NOMO-1 treated with DMSO at 0.1 percent for 48 hours (cell line): Measurements from ENCODE around the gene ACAP3.

ENCODE experiments used
- DNase-seq: peaks from one replicate; lab custom pipeline; 2025; ENCODE audit not compliant: unreplicated experiment; lab: John Stamatoyannopoulos, UW

Gene ACAP3

DNA sequence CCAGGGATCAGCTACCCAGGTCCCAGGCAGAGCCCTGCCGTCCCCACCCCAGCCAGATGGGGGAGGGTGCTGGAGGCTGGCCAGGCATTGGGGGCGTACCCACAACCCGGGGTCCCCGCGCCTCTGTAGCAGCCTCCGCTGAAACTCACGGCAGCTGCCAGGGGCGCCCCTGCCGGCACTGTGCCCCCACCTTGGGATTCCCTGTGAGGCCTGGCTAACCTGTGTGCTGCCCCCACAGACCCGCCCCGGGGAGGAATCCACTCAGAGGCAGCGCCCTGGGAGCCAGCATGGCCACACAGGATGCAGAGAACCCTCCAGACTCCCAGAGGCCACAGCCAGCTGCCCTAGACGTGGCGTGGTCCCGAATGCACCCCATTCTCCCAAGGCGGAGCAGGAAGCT, 37.7 kb upstream of the ACAP3 start:
- no peak for DNase-seq

DNA sequence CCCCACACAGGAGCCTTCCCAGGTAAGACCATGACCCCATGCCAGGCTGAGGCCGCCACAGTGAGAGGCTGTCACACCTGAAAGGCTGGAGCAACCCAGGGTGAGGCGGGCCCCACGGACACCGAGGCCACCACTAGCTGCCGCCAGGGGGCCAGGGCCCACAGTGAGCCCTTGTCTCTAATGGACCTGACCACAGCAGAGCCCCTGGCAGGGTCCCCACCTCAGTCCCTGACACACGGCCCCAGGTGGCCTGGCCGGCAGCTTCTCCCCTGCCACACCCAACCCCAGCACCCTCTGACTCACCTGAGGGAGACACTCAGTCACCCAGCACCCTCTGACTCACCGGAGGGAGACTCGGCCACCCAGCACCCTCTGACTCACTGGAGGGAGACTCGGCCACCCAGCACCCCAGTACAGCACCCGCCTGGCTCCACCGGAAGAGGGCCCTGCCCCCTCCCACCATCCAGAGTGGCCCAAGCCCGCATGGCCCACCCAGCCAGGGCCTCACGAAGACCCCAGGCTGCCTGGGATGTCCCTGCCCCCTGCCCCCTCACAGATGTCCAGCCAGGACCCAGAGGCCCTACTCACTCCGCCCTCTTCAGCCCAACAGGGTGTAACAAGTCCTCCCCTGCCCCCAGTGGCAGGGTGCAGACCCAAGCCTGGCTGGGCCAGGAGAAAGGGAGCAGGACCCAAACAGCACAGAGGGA, 37.1 kb upstream of the ACAP3 start:
- DNase-seq, result no peak

DNA sequence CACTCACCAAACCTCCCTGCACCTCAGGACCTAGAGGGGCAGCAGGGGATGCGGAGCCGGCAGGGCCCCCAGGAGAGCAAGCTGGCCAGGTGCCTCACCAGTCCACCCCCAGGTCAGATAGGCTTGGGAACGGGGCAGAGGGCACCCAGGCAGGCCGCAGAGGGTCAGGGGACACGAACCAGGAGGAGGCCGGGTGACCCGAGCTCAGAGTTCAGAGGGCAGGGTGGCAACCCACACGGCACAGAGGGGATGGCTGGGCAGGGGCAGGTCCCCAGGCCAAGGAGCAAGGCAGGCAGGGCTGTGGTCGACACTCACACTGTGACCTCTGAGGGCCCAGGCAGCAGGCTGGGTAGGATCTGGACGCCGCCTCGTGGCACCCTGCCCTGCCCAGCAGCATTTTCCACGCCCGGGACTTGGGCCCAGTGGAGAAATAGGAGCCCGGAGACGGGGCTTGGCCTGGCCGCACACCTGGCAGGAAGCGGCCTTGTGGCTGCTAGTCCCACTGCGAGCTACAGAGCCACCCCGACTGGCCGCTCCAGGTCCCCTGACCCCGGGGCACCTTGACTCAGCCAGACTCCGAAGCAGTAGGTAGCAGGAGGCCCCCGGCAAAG, 36.2 kb upstream of the ACAP3 start:
- no peak for DNase-seq

DNA sequence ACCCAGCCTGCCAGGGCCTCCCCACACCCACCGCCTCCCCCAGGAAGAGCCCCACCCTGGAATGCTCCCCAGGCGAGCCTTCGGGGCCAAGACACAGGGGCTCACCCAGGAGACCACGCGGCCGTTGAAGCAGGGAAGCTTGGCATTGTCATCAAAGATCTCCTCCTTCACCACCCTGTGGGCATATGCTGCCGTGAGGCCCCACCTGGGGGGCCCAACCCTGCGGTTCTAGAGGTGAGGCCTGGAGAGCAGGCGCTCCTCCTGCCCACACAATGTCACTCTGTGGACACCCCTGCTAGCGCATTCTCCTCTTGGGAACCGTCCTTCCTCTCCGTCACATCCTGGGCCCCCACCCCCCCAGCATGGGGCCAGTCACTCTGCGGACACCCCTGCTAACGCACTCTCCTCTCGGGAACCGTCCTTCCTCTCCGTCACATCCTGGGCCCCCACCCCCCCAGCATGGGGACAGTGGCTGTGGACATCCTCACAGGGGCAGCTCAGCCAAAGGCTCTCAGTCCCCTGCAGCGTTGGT, 34.9 kb upstream of the ACAP3 start:
- no peak for DNase-seq

DNA sequence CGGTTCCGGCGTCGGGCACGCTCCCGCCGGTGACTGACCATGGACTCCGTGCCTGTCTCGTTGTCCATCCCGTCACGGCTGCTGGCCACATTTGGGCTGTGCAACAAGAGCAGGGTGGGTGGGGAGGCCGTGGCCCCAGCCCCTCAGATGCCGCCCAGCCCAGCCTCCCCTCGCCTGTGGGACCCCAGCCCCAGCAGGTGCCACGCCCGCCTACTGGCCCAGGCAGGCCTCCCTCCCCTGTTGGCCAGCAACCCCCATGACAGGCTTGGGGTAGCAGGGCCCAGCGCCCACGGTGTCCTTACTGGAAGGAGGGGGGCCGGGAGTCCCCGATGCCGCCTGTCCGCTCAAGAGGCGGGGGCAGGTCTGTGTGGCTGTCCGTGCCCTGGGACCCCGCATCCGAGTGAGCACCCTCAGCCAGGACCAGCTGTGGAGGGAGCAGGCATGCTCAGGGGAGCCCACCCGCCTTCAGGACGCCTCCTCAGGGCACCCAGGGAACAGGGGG, 34.4 kb upstream of the ACAP3 start:
- DNase-seq, result no peak

DNA sequence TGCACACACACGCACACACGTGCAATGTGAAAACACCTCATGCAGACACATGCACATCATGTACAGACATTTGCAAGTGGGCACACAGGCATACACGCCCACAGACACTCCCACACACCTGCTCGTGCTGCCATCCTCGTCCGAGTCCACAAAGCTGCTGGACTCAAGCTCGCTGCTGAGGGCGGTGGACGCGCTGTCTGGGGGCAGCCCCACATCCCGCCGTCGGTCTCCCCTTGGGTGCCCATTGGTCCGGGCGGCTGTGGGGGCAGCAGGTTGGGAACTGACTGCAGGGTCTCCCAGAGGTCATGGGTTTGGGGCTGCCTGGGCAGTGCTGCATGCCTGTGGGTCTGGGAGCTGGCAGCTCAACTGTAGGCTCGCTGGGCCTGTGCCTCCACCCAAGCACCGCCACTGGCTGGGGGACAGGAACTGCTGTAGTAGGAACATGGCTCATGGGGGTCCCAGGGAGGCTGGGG, 33.9 kb upstream of the ACAP3 start:
- no peak for DNase-seq

DNA sequence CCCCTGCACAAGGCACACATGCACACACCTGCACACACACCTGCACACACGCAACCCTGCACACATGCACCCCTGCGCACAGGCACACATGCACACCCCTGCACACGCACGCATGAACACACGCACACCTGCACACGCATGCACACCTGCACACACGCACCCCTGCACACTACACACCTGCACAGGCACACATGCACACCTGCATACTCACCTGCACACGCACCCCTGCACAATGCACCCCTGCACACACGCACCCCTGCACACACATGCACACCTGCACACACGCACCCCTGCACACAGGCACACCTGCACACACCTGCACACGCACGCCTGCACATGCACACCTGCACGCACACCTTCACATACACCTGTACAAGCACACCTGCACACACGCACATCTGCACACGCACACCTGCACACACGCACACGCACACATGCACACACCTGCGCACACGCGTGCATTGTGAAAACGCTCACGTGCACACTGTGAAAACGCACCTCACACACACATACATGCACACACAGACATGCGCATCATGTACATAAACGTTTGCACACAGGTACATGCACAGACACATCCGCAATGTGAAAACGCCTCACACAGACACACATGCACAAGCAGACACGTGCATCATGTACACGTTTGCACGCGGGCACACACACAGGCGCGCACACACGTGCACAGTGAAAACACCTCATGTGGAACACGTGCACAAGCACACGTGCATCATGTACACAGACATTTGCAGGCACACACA, 33.2 kb upstream of the ACAP3 start:
- DNase-seq, result no peak

DNA sequence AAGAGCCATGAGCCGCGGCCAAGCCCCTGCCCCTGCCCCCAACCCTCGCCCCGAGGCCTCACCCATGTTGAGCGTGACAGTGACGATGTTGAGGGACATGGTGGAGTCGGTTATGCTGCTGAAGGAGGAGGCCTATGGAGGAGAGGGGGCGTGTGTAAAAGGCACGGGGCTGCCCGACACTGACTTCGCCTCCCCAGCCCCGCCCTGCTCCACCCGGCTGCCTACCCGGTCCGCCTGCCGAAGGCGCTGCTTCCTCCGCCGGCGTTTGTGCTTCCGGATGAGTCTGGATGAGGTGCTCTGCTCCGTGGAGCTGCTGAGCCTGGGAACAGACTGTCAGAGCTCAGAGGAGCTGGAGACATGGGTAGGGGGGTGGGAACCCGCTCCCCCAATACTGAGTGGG, 32.5 kb upstream of the ACAP3 start:
- DNase-seq, result no peak

DNA sequence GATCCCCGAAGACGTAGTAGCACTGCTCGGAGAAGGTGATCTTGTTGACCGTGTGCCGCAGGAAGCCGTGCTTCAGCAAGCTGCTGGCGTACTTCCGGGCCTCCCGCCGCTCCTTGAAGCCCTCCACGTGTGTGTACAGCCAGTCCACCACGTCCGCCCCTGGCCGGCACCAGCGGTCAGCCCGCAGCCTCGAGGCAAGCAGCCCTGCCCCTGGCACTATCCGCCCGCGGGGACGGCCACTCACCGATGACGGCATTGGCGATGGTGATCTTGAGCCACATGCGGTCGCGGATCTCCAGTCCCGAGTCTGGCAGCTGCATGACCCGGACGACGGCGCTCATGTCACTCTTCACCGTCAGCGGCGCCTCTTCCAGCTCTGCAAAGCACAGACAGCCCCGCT, 30.5 kb upstream of the ACAP3 start:
- DNase-seq, result no peak

DNA sequence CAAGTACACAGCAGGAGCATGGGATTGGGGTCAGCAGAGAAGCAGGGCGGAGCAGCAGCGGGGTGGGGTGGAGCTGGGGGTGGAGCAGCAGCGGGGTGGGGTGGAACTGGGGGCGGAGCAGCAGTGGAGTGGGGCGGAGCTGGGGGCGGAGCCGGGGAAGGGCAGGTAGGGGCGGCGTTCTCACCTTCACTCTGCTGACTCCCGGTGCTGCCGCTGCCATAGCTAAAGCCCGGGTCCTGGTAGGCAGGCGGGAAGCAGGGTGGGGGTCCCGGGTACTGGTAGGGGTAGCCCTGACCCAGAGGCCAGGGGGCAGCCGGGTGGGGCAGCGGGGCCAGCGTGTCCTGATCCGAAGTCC, 30.0 kb upstream of the ACAP3 start:
- DNase-seq, result no peak

DNA sequence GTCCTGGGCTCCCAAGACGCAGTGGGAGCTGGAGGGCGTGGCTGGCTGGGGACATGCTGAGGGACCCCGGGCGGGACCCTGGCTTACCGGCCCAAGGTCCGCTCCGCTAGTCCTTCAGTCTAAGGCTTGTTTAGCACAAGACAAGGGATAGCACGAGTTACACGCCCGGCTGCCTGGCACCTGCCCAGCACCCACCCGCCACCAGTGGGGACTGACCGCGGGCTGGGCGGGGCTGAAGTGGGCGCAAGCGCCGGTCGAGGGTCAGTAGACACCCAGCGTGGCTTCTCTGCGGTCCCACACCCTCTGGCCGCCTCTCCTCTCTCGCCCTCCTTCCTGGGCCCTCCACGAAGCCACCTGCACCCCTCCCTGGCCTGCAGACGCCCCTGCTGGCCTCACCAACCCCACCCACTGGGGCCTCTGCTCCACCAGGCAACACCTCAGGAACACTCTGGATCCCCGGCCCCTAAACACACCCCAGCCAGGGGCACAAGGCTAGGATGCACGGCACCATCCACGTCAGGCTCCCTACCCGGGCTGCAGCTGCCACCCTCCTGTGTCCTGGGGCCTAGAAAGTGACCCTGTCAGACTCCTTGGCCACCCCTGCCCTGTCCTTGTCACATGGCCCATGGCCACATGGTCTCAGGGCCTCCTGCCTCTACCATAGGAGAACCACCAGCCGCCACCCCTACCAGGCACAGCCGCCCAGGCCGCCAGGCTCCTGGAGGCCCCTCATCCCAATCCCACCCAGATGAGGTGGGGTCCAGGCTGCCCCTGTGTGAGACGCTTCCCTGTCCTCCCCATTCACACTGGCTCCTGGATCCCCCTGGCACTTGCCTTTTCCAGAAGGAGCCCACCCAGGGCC, 29.4 kb upstream of the ACAP3 start:
- DNase-seq, result no peak

DNA sequence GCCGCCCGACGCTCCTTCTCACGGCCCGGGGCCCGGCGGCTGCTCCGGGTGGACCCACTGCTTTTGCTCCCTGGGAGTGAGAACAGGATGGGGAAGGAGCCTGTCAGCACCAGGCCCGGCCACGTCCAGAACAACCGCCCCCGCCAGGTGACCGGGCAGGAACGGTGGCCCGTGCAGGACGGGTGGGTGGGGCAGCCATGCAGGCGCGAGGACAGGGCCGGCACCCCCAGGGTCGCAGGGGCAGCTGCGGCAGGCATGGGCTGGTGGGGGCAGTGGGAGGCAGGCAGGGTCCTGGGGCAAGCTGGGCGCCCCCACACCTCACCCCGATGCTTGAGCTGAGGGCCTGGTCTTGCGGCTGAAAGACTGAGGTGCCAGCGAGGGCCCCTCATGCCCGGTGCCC, 28.7 kb upstream of the ACAP3 start:
- DNase-seq, result no peak

DNA sequence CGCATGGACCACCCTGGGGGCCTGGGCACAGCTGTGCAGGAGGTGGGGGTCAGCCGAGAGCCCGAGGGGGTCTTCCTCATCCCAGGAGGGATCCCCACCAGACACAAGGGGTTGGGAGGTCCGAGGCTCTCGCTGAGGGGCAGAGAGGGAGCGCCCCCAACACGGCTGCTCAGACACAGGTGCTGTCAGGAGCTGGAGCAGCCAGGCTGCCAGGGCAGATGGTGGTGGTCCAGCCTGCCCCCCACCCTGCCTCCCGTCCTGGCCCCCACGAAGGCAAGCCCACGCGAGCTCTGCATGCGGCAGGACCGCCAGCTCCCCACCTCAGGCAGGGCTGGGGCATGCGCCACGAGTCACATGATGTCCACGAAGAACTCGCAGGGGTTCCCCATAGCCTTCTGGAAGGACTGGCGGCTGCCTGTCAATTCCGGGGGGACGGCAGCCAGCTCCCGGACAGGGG, 28.1 kb upstream of the ACAP3 start:
- no peak for DNase-seq

DNA sequence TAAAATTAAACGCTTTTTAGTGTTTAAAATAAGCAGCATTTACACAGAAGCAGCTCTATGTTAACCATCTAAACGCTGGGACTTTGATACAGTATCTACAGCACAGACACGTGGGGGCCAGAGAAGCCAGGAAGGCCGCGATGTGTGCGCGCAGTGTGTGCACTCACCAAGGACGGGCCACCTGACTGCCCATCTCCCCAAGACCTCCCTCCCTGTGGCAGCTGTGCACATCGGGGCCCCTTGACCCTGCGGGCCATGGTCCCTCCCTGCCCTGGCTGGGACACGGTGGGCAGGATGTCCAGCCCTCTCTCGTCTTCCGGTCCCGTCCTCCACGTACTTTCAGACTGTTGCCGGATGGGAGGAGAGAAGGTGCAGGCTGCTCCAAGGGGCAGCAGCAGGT, 27.6 kb upstream of the ACAP3 start:
- DNase-seq, result no peak

DNA sequence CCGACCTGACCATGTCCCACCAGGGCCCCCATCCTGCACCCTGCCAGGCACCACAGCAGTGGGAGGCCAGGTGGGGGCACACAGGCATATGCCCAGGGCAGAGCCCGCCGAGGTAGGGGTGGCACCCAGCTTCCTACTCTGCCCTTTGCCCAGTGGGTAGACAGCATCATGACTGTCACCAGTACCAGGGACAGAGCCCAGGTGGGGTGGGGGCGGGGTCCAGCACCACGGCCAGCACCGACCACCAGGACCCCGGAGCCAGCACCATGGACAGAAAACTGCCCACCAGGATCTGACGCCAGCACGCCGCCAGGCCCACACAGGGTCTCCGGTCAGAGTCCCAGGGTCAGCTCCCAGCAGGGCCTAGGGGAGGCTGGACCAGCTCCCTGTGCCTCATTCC, 27.1 kb upstream of the ACAP3 start:
- DNase-seq, result no peak

DNA sequence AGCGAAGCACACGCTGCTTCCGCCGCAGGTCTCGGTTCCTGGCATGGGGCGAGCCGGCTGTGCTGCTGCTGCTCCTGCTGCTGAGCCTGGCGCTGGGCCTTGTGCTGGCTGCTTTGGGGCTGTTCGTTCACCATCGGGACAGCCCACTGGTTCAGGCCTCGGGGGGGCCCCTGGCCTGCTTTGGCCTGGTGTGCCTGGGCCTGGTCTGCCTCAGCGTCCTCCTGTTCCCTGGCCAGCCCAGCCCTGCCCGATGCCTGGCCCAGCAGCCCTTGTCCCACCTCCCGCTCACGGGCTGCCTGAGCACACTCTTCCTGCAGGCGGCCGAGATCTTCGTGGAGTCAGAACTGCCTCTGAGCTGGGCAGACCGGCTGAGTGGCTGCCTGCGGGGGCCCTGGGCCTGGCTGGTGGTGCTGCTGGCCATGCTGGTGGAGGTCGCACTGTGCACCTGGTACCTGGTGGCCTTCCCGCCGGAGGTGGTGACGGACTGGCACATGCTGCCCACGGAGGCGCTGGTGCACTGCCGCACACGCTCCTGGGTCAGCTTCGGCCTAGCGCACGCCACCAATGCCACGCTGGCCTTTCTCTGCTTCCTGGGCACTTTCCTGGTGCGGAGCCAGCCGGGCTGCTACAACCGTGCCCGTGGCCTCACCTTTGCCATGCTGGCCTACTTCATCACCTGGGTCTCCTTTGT, 26.0 kb upstream of the ACAP3 start:
- no peak for DNase-seq

DNA sequence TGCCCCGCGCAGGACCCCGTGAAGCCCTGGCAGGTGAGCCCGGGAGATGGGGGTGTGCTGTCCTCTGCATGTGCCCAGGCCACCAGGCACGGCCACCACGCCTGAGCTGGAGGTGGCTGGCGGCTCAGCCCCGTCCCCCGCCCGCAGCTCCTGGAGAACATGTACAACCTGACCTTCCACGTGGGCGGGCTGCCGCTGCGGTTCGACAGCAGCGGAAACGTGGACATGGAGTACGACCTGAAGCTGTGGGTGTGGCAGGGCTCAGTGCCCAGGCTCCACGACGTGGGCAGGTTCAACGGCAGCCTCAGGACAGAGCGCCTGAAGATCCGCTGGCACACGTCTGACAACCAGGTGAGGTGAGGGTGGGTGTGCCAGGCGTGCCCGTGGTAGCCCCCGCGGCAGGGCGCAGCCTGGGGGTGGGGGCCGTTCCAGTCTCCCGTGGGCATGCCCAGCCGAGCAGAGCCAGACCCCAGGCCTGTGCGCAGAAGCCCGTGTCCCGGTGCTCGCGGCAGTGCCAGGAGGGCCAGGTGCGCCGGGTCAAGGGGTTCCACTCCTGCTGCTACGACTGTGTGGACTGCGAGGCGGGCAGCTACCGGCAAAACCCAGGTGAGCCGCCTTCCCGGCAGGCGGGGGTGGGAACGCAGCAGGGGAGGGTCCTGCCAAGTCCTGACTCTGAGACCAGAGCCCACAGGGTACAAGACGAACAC, 25.2 kb upstream of the ACAP3 start:
- DNase-seq, result no peak

DNA sequence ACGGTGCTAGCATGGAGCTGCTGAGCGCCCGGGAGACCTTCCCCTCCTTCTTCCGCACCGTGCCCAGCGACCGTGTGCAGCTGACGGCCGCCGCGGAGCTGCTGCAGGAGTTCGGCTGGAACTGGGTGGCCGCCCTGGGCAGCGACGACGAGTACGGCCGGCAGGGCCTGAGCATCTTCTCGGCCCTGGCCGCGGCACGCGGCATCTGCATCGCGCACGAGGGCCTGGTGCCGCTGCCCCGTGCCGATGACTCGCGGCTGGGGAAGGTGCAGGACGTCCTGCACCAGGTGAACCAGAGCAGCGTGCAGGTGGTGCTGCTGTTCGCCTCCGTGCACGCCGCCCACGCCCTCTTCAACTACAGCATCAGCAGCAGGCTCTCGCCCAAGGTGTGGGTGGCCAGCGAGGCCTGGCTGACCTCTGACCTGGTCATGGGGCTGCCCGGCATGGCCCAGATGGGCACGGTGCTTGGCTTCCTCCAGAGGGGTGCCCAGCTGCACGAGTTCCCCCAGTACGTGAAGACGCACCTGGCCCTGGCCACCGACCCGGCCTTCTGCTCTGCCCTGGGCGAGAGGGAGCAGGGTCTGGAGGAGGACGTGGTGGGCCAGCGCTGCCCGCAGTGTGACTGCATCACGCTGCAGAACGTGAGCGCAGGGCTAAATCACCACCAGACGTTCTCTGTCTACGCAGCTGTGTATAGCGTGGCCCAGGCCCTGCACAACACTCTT, 24.5 kb upstream of the ACAP3 start:
- DNase-seq, result no peak
